Measurements from ENCODE around the gene RAB8A. TPM values are rescaled to one million over a fixed set of nuclear protein-coding genes. Genes with fewer than 3 reads are reported as not detected.

Gene RAB8A
- total RNA-seq, 2 donors from 2014 or later = 67.7 to 86.0 TPM

- TF ChIP-seq CTCF (conservative IDR thresholded peaks at IDR 0.05) = no peak
- H3K36me3 ChIP-seq (ENCODE audit: control insufficient read depth, insufficient read depth, low read length) = peaks cover 40% of the 10 kb centered on the region
- peak overlapping the region; percentile 95 for H3K4me3 ChIP-seq (ENCODE audit: low read length)
- Mint-ChIP-seq H3K36me3 (ENCODE audit: low read depth) (peaks cover 29% of the 10 kb centered on the region), H3K9me3 (no peaks in the 10 kb centered on the region), H3K4me1 (peaks cover 24% of the 10 kb centered on the region), H3K4me3 (peak overlapping the region; percentile 84), H3K27me3 (ENCODE audit: insufficient read depth) (no peaks in the 10 kb centered on the region), H3K27ac (peak overlapping the region; percentile 97)
- H3K4me1 ChIP-seq (ENCODE audit: control insufficient read depth, insufficient read depth, low read length) = peaks cover 3% of the 10 kb centered on the region
- peak; percentile 72 for DNase-seq
- H3K9ac ChIP-seq (ENCODE audit: extremely low read depth, low read length, poor library complexity, severe bottlenecking) = peak overlapping the region; percentile 99
- 0% methylated on average over 21 to 55 of the region's 56 CpGs for WGBS, 2 experiments (ENCODE audit: insufficient coverage in 1 of 2, insufficient read length in 1 of 2)
- no peaks in the 10 kb centered on the region for H3K27me3 ChIP-seq (ENCODE audit: control insufficient read depth, insufficient read depth, low read length, poor library complexity, severe bottlenecking)
- H3K9me3 ChIP-seq (ENCODE audit: control insufficient read depth, low read length) = no peaks in the 10 kb centered on the region
- peak overlapping the region; percentile 95 for H3K27ac ChIP-seq (ENCODE audit: low read depth, low read length)
These were observed 34.6 kb upstream of the RAB8A start for GRCh38 chr19:16076958-16077611.

- Mint-ChIP-seq H3K4me1 (peaks cover 24% of the 10 kb centered on the region), H3K27ac (peak overlapping the region; percentile 97), H3K4me3 (peak overlapping the region; percentile 84), H3K36me3 (ENCODE audit: low read depth) (peaks cover 40% of the 10 kb centered on the region), H3K27me3 (ENCODE audit: insufficient read depth) (no peaks in the 10 kb centered on the region), H3K9me3 (no peaks in the 10 kb centered on the region)
- Histone ChIP-seq H3K9ac (ENCODE audit: extremely low read depth, low read length, poor library complexity, severe bottlenecking) (peak overlapping the region; percentile 99), H3K36me3 (ENCODE audit: control insufficient read depth, insufficient read depth, low read length) (peaks cover 51% of the 10 kb centered on the region), H3K4me3 (ENCODE audit: low read length) (peak overlapping the region; percentile 95), H3K27ac (ENCODE audit: low read depth, low read length) (peak overlapping the region; percentile 95), H3K27me3 (ENCODE audit: control insufficient read depth, insufficient read depth, low read length, poor library complexity, severe bottlenecking) (no peaks in the 10 kb centered on the region), H3K9me3 (ENCODE audit: control insufficient read depth, low read length) (no peaks in the 10 kb centered on the region), H3K4me1 (ENCODE audit: control insufficient read depth, insufficient read depth, low read length) (peaks cover 3% of the 10 kb centered on the region)
- 23 to 24% methylated on average over 12 to 16 of the region's 16 CpGs for WGBS, 2 experiments (ENCODE audit: insufficient coverage in 1 of 2, insufficient read length in 1 of 2)
- TF ChIP-seq CTCF (conservative IDR thresholded peaks at IDR 0.05) = no peak
- peak; percentile 71 for DNase-seq
These were observed 33.5 kb upstream of the RAB8A start for GRCh38 chr19:16077984-16078758.

GRCh38 chr19:16078759-16079707, 32.7 kb upstream of the RAB8A start:
- H3K27me3 Mint-ChIP-seq (ENCODE audit: insufficient read depth) = no peaks in the 10 kb centered on the region
- peak; percentile 60 for DNase-seq
- H3K9me3 Mint-ChIP-seq = no peaks in the 10 kb centered on the region
- peaks cover 48% of the 10 kb centered on the region for H3K36me3 Mint-ChIP-seq (ENCODE audit: low read depth)
- H3K4me3 Mint-ChIP-seq = peak overlapping the region; percentile 84
- H3K4me1 Mint-ChIP-seq = peaks cover 23% of the 10 kb centered on the region
- no peaks in the 10 kb centered on the region for H3K9me3 ChIP-seq (ENCODE audit: control insufficient read depth, low read length)
- H3K4me1 ChIP-seq (ENCODE audit: control insufficient read depth, insufficient read depth, low read length) = peaks cover 3% of the 10 kb centered on the region
- H3K27ac ChIP-seq (ENCODE audit: low read depth, low read length) = peak overlapping the region; percentile 95
- peak overlapping the region; percentile 97 for H3K27ac Mint-ChIP-seq
- H3K36me3 ChIP-seq (ENCODE audit: control insufficient read depth, insufficient read depth, low read length) = peaks cover 59% of the 10 kb centered on the region
- peak overlapping the region; percentile 95 for H3K4me3 ChIP-seq (ENCODE audit: low read length)
- H3K9ac ChIP-seq (ENCODE audit: extremely low read depth, low read length, poor library complexity, severe bottlenecking) = peak overlapping the region; percentile 99
- TF ChIP-seq CTCF (conservative IDR thresholded peaks at IDR 0.05) = no peak
- WGBS, 2 experiments (ENCODE audit: insufficient coverage in 1 of 2, insufficient read length in 1 of 2) = 52 to 55% methylated on average over 5 to 13 of the region's 17 CpGs
- H3K27me3 ChIP-seq (ENCODE audit: control insufficient read depth, insufficient read depth, low read length, poor library complexity, severe bottlenecking) = no peaks in the 10 kb centered on the region
